NB4 (cell line): ENCODE results near the gene LRRTM4.

Experiments
- DNase-seq: peaks from one replicate; pipeline ENCODE4 v3.0.0; 2010; ENCODE audit warnings: low read depth
- H3K4me3 ChIP-seq: one replicate; pipeline ENCODE4 v1.5.1; 2011; ENCODE audit warnings: mild to moderate bottlenecking, low read depth, low read length, moderate library complexity
- MYC ChIP-seq: IDR thresholded peaks from 2 replicates; pipeline ENCODE4 v1.6.1; 2011; ENCODE audit warnings: low read depth, low read length
- POLR2A ChIP-seq: IDR thresholded peaks from 2 replicates; pipeline ENCODE4 v1.6.1; 2011; ENCODE audit warnings: mild to moderate bottlenecking; ENCODE audit not compliant: insufficient read length; ENCODE audit errors: extremely low read depth
- TF ChIP-seq, protein P1 (sequence below): IDR thresholded peaks from 2 replicates; pipeline ENCODE4 v1.6.1; 2011; ENCODE audit warnings: low read depth, low read length
- TF ChIP-seq, protein P2 (sequence below): IDR thresholded peaks from one replicate; pipeline ENCODE4 v1.5.1; 2012; ENCODE audit warnings: low read depth, low read length

LRRTM4 gene

GRCh38 chr2:77521931-77522470 is at the start of gene LRRTM4:
LRRTM4 (minus strand) TSS chr2:77522376.
- no peak within 1 kb of the TSS for H3K4me3 ChIP-seq
- TF ChIP-seq MYC (no peak), POLR2A (no peak)
- TF ChIP-seq, protein P1, sequence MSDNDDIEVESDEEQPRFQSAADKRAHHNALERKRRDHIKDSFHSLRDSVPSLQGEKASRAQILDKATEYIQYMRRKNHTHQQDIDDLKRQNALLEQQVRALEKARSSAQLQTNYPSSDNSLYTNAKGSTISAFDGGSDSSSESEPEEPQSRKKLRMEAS: no peak
- TF ChIP-seq, protein P2, sequence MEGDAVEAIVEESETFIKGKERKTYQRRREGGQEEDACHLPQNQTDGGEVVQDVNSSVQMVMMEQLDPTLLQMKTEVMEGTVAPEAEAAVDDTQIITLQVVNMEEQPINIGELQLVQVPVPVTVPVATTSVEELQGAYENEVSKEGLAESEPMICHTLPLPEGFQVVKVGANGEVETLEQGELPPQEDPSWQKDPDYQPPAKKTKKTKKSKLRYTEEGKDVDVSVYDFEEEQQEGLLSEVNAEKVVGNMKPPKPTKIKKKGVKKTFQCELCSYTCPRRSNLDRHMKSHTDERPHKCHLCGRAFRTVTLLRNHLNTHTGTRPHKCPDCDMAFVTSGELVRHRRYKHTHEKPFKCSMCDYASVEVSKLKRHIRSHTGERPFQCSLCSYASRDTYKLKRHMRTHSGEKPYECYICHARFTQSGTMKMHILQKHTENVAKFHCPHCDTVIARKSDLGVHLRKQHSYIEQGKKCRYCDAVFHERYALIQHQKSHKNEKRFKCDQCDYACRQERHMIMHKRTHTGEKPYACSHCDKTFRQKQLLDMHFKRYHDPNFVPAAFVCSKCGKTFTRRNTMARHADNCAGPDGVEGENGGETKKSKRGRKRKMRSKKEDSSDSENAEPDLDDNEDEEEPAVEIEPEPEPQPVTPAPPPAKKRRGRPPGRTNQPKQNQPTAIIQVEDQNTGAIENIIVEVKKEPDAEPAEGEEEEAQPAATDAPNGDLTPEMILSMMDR: no peak
- peak; percentile 22 for DNase-seq

- TF ChIP-seq, protein P2: no peak
- TF ChIP-seq, protein P1: no peak
- no peak for TF ChIP-seq POLR2A
- TF ChIP-seq MYC: no peak
- H3K4me3 ChIP-seq: no peak overlapping the region
- DNase-seq: no peak
These were observed 49.4 kb upstream of the LRRTM4 start for GRCh38 chr2:77571545-77571944.

- no peak for TF ChIP-seq MYC
- TF ChIP-seq, protein P2: no peak
- no peak for TF ChIP-seq POLR2A
- TF ChIP-seq, protein P1: no peak
- H3K4me3 ChIP-seq: no peak overlapping the region
- no peak for DNase-seq
These were observed 45.5 kb upstream of the LRRTM4 start for GRCh38 chr2:77567723-77568122.

DNA sequence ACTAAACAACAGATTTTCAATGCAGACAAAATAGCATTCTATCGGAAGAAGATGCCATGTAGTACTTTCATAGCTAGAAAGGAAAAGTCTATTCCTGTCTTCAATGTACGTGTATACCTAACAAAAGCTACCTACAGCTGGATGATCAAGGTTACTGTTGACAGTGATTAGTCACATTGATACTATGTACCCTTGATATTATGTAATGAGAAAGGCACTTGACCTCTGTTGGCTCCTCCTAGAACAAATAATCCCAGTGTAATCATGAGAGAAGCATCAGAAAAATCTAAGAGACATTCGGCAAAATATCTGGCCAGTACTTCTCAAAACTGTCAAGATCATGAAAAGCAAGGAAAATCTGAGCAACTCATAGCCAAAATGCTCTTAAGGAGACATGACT is 44.4 kb upstream of the LRRTM4 start:
- H3K4me3 ChIP-seq: no peak overlapping the region
- no peak for DNase-seq
- TF ChIP-seq, protein P2: no peak
- TF ChIP-seq POLR2A (no peak), MYC (no peak)
- TF ChIP-seq, protein P1: no peak

GRCh38 chr2:77566131-77566530 is 44.0 kb upstream of the LRRTM4 start:
- no peak for DNase-seq
- TF ChIP-seq MYC (no peak), POLR2A (no peak)
- TF ChIP-seq, protein P2: no peak
- TF ChIP-seq, protein P1: no peak
- no peak overlapping the region for H3K4me3 ChIP-seq

DNA sequence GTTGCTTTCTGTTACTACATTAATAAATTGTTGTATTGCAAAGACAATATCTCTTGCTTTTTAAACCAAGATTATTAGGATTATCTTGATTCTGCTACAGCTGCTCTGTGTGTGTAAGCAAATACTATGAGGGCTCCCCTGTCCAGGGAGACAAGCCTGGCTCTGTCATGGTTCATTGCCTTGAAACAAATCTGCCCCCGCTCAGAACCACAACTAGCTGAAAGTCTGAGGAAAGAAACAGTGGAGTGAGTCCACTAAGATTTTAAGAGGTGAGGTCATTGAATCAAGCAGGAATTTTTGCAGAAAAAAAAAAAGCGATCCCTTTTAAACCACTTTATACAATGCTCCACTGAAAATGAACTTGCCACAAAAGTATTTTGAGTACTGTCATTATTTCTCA is 30.8 kb upstream of the LRRTM4 start:
- H3K4me3 ChIP-seq: no peak overlapping the region
- DNase-seq: no peak
- TF ChIP-seq MYC: no peak
- TF ChIP-seq, protein P2: no peak
- TF ChIP-seq, protein P1: no peak
- no peak for TF ChIP-seq POLR2A
